Activated naive CD8-positive, alpha-beta T cell treated with anti-CD3 and anti-CD28 coated beads, Interleukin-2, amount 50 U/mL, for 24 hours (primary cell): Measurements from ENCODE around the gene HES7.

Source experiments
- ATAC-seq: fragments of 150-1000 bp; cut with Tn5 transposase; one replicate; pipeline ENCODE4 v1.10.0; 2021
- DNase-seq: peaks from one replicate; pipeline ENCODE4 v3.0.0; 2021
- H3K27ac Mint-ChIP-seq: one replicate; pipeline ENCODE4 v1.8.0; 2021; ENCODE audit warnings: mild to moderate bottlenecking, mixed read lengths
- H3K27me3 Mint-ChIP-seq: one replicate; pipeline ENCODE4 v1.8.0; 2021; ENCODE audit warnings: mixed read lengths
- H3K36me3 Mint-ChIP-seq: one replicate; pipeline ENCODE4 v1.8.0; 2021; ENCODE audit warnings: low read depth, mixed read lengths
- H3K4me1 Mint-ChIP-seq: one replicate; pipeline ENCODE4 v1.8.0; 2021; ENCODE audit warnings: mixed read lengths
- H3K4me3 Mint-ChIP-seq: one replicate; pipeline ENCODE4 v1.8.0; 2021; ENCODE audit warnings: mild to moderate bottlenecking, moderate library complexity, mixed read lengths
- H3K9me3 Mint-ChIP-seq: one replicate; pipeline ENCODE4 v1.8.0; 2021; ENCODE audit warnings: mixed read lengths

The HES7 gene

DNA sequence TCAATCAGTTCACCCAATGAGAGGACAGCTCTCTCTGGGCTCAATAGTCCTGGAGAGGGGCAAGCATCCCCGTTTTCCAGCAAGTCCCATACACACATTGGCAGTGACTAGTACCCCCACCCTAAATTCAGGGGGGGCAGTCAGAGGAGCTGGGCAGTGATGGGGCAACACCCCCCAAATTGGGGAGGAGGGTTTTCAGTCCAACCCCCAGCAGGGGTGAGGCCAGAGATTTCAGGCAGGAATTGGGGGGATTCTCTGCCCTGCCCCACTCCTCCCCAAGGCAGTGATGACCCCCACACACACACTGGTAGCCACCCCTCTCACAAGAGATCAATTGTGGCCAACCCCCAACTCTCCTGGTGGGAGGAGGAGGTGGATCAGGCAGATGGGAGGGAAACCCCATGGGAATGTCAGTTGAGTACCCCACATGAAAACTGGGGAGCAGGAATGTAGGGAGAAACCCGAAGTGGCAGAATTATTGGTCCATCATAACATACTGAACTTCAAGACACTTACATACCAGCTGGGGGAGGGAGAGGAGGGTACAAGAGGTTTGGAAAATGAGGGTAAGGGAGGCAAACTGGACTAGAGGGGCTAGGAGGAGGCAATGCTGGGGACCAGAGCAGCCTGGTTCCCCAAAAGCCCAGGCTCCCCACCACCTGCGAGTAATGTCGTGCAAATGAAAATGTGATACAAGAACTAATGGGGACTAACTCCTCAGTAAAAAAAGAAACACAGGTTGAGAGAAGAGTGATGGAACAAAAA is 35.7 kb upstream of the HES7 start:
- peak overlapping the region; percentile 30 for H3K4me3 Mint-ChIP-seq
- H3K36me3 Mint-ChIP-seq = peaks cover 23% of the 10 kb centered on the region
- peaks cover 63% of the 10 kb centered on the region for H3K4me1 Mint-ChIP-seq
- DNase-seq = no peak
- H3K27ac Mint-ChIP-seq = peak overlapping the region; percentile 93
- H3K9me3 Mint-ChIP-seq = no peaks in the 10 kb centered on the region
- ATAC-seq = no peak
- no peaks in the 10 kb centered on the region for H3K27me3 Mint-ChIP-seq

DNA sequence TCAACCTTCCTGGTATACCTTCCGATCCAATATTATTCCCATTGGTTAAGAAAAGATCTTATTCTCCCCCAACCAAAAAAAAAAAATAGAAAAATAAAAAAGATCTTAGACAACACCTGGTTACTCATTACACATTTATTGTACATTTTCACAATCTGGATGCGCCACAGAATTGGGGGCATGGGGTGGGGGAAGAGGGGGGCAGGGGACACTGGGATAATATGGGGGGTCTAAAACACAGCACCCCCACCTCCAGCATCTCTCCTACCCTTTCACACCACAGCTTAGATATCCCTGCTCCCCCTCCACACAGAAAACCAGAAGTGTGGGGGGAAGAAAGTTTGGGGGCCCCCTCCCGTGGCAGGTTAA is 35.1 kb upstream of the HES7 start:
- Mint-ChIP-seq H3K27me3 (no peaks in the 10 kb centered on the region), H3K4me3 (peak overlapping the region; percentile 36), H3K36me3 (peaks cover 23% of the 10 kb centered on the region)

GRCh38 chr17:8158267-8159031 is 34.5 kb upstream of the HES7 start:
- peaks cover 63% of the 10 kb centered on the region for H3K4me1 Mint-ChIP-seq
- H3K27me3 Mint-ChIP-seq = no peaks in the 10 kb centered on the region
- DNase-seq (peak; percentile 94), ATAC-seq (peak; percentile 17)
- peak overlapping the region; percentile 36 for H3K4me3 Mint-ChIP-seq
- H3K9me3 Mint-ChIP-seq = no peaks in the 10 kb centered on the region
- H3K27ac Mint-ChIP-seq = peak overlapping the region; percentile 68
- H3K36me3 Mint-ChIP-seq = peaks cover 25% of the 10 kb centered on the region

More for the DNA sequence above, 35.1 kb upstream of the HES7 start:
- Mint-ChIP-seq H3K4me1 (peaks cover 63% of the 10 kb centered on the region), H3K27ac (peak overlapping the region; percentile 68), H3K9me3 (no peaks in the 10 kb centered on the region)
- DNase-seq (no peak), ATAC-seq (no peak)

DNA sequence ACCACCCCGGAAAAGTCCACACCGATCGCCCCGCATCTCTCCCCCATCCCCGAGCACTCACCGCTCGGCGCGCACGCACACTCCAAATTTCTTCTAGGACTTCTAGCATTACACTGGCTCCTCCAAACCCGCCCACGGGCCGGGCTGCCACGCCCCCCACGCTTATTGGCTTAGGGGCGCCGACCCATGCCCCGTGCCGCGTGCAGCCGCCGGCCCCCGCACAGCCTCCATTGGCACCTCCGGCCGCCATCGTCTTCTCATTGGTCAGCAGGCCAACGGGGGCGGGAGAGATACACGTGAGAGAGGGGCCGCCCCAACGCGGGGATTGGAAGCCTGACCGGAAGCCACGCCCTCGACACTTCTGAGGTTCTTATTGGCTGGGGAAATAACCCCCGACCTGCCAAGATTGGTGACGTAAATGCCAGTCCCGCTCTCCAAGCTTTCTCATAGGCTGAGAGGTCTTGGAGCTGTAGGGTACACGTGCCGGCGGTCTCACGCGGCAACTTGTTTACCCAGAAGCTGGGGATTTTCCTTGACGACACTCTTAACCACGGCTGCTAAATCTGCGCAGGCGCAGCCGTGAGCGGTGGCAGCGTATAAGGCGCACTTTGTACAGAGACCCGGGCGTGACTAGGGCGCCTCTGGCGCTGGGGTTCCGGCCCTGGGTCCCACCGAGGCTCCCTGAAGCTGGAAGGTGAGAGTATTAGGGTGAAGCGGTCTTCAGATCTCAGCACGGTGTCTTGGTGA is 32.5 kb upstream of the HES7 start:
- DNase-seq (peak; percentile 100), ATAC-seq (peak; percentile 65)
- Mint-ChIP-seq H3K36me3 (peaks cover 22% of the 10 kb centered on the region), H3K27ac (no peak overlapping the region), H3K27me3 (no peaks in the 10 kb centered on the region), H3K4me1 (peaks cover 70% of the 10 kb centered on the region), H3K9me3 (no peaks in the 10 kb centered on the region), H3K4me3 (no peak overlapping the region)

GRCh38 chr17:8155996-8156245 is 32.0 kb upstream of the HES7 start:
- ATAC-seq (no peak), DNase-seq (no peak)
- Mint-ChIP-seq H3K27me3 (no peaks in the 10 kb centered on the region), H3K4me1 (peaks cover 67% of the 10 kb centered on the region), H3K36me3 (peaks cover 17% of the 10 kb centered on the region), H3K9me3 (no peaks in the 10 kb centered on the region), H3K27ac (no peak overlapping the region), H3K4me3 (no peak overlapping the region)

DNA sequence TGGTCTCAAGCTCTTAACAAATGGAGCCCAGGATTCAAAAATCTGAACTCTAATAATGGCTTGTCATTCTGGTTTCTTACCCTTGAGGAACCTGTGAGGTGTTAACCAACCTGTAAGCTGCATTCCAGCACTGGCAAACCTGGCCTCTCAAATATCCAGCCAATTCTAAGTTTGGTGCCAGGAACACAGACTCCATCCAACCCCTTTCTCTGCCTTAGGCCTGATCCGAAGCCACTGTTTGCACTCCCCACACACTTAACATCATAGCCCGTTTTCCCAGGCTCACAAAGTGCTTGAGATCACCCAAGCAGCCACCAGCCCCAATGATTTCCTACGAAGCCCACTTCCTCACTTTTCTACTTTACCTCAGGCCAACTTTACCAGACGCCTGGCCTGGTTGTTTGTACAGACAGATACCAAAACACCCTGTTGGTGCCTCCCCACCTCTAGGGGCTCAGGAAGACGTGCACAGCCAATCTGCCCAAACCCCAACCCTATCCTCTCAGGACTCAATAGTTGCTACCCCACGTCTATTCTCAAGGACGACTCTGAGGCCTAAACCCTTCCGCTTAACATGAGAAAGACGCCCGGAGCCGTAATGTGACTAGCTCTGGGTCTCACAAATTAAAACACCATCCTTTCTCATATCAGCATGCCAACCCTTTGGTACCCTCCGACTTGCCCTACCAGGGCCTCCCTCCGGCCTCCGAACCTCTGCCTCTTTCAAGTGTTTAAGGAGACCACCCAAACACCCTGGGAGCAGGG is 31.5 kb upstream of the HES7 start:
- Mint-ChIP-seq H3K36me3 (peaks cover 13% of the 10 kb centered on the region), H3K27ac (no peak overlapping the region), H3K4me1 (peaks cover 66% of the 10 kb centered on the region), H3K9me3 (no peaks in the 10 kb centered on the region), H3K4me3 (no peak overlapping the region), H3K27me3 (no peaks in the 10 kb centered on the region)
- no peak for ATAC-seq
- no peak for DNase-seq

DNA sequence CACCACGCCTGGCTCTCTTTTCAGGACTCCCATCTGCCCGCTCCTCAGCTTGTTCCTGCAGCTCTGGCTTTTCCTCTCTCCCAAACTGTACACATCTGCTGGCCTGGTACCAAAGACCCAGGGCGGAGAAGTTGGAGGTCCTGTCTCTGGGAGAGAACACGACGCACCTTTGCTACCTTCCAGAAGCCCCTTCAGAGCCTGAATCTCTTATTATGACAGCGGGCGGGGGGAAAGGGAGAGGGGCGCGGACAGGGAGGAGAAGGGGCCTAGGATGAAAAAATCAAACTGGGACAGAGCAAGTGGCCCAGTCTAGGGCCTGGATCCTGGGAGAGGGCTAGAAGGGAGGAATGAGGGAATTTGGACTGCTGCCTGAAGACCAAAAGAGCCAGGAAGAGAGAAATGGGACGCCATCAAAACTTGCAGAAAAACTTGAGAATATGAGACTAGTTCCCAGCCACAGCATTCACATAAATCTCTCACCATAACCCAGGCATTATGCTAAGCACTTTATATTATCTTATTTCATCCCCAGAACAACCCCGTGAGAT is 30.8 kb upstream of the HES7 start:
- peaks cover 65% of the 10 kb centered on the region for H3K4me1 Mint-ChIP-seq

GRCh38 chr17:8153957-8154607 is 30.2 kb upstream of the HES7 start:
- H3K4me3 Mint-ChIP-seq = no peak overlapping the region
- DNase-seq = peak; percentile 94
- H3K27ac Mint-ChIP-seq = no peak overlapping the region
- no peaks in the 10 kb centered on the region for H3K9me3 Mint-ChIP-seq
- ATAC-seq = peak; percentile 3
- H3K36me3 Mint-ChIP-seq = peaks cover 8% of the 10 kb centered on the region
- H3K4me1 Mint-ChIP-seq = peaks cover 59% of the 10 kb centered on the region
- no peaks in the 10 kb centered on the region for H3K27me3 Mint-ChIP-seq

More for the DNA sequence above, 30.8 kb upstream of the HES7 start:
- no peak for DNase-seq
- Mint-ChIP-seq H3K9me3 (no peaks in the 10 kb centered on the region), H3K4me3 (no peak overlapping the region), H3K27ac (no peak overlapping the region), H3K36me3 (peaks cover 9% of the 10 kb centered on the region), H3K27me3 (no peaks in the 10 kb centered on the region)
- ATAC-seq = no peak

- Mint-ChIP-seq H3K27ac (no peak overlapping the region), H3K4me1 (peaks cover 55% of the 10 kb centered on the region), H3K36me3 (peaks cover 10% of the 10 kb centered on the region), H3K4me3 (no peak overlapping the region), H3K27me3 (no peaks in the 10 kb centered on the region), H3K9me3 (no peaks in the 10 kb centered on the region)
- DNase-seq (peak; percentile 74), ATAC-seq (peak; percentile 41)
Measured at GRCh38 chr17:8153525-8153956, 29.6 kb upstream of the HES7 start.

DNA sequence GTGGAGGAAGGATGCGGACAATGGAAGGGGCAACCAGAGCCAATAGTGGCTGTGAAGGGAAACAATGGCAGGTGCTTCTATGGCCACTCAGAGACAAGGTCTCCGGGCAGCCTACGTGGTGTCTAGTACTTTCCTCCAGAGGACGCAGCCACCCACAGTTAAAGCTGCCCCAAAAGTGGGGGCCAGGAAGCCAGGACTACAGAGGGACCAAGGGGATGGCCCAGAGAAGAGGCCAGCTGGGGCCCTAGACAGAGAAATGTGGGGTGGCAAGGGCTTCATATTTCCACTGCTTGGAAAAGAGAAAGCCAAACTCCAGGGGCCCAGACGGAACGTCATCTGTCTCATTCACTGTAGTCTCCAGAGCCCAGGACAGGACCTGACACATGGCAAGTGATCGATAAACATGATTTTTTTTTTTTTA is 29.1 kb upstream of the HES7 start:
- Mint-ChIP-seq H3K9me3 (no peaks in the 10 kb centered on the region), H3K4me1 (peaks cover 52% of the 10 kb centered on the region), H3K27ac (no peak overlapping the region), H3K36me3 (peaks cover 15% of the 10 kb centered on the region), H3K4me3 (no peak overlapping the region), H3K27me3 (no peaks in the 10 kb centered on the region)
- no peak for DNase-seq
- ATAC-seq = no peak

DNA sequence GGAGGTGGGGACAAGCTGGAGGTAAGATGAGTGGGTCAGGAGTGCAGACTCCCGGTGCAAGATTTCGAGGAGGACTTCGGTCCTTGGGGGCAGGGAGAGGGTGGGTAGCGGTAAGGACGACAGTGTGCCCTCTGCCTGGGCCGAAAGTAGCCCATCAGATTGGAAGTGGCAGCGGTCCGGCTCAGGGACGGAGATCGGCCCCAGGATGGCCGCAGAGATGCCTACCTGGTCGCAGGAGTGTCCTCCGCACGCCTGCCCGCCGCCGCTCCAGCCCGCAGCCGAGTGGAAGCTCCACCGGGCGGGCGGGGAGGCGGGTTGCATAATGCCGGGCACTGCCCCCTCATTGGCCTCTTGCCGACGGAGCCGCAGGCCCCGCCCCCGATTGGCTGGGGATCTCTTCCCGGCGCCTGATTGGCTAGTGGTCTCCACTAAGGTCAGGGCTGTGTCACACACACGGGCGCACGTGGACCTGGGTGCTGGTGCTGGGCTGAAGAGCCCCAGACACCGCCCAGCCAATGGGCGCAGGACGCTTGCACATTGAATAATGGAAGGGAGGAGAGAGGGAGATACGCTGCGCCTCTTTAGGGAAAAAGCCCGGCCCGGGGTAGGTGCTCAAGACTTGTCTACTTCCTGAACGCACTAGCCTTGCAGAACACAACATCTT is 28.3 kb upstream of the HES7 start, which contains the start of gene PER1:
Gene PER1 (minus strand): TSS at position 293 of the 664 bp plus-strand sequence. CDS start 1,698 bp downstream, outside the sequence.
- Mint-ChIP-seq H3K36me3 (peaks cover 19% of the 10 kb centered on the region), H3K27ac (no peak within 1 kb of the TSS), H3K27me3 (no peaks in the 10 kb centered on the region), H3K9me3 (no peaks in the 10 kb centered on the region), H3K4me1 (peaks cover 52% of the 10 kb centered on the region), H3K4me3 (no peak within 1 kb of the TSS)
- ATAC-seq = peak; percentile 44
- peak; percentile 95 for DNase-seq

GRCh38 chr17:8151641-8152111 is 27.8 kb upstream of the HES7 start:
- ATAC-seq = no peak
- peak; percentile 54 for DNase-seq
- H3K4me3 Mint-ChIP-seq = no peak overlapping the region

GRCh38 chr17:8151120-8151640 is 27.3 kb upstream of the HES7 start:
- H3K4me1 Mint-ChIP-seq = peaks cover 52% of the 10 kb centered on the region
- no peak overlapping the region for H3K4me3 Mint-ChIP-seq
- DNase-seq (peak; percentile 93), ATAC-seq (peak; percentile 21)
- H3K9me3 Mint-ChIP-seq = no peaks in the 10 kb centered on the region
- peaks cover 25% of the 10 kb centered on the region for H3K36me3 Mint-ChIP-seq
- no peak overlapping the region for H3K27ac Mint-ChIP-seq
- H3K27me3 Mint-ChIP-seq = no peaks in the 10 kb centered on the region

More at GRCh38 chr17:8151641-8152111, 27.8 kb upstream of the HES7 start:
- peaks cover 52% of the 10 kb centered on the region for H3K4me1 Mint-ChIP-seq
- H3K36me3 Mint-ChIP-seq = peaks cover 20% of the 10 kb centered on the region
- no peak overlapping the region for H3K27ac Mint-ChIP-seq
- no peaks in the 10 kb centered on the region for H3K9me3 Mint-ChIP-seq
- H3K27me3 Mint-ChIP-seq = no peaks in the 10 kb centered on the region
